GDM1 (cell line): ENCODE data around the gene USP17L13.
"Not testable (repeated sequence)": the region's sequence is repeated elsewhere in the genome, so short reads cannot be mapped to it uniquely, and the experiment has no call there.

Experiments used
- DNase-seq: peaks from one replicate; lab custom pipeline; 2025; lab: John Stamatoyannopoulos, UW

The USP17L13 gene

GRCh38 chr4:9224596-9224995 lies at the start of gene USP17L13:
TSS of gene USP17L13 (plus strand) at chr4:9224896. CDS start at chr4:9224896, 0 bp downstream.
- not testable (repeated sequence) for DNase-seq

GRCh38 chr4:9210357-9210756 lies 14.3 kb upstream of the USP17L13 start, which contains the start of gene USP17L10:
TSS of gene USP17L10 (plus strand) at chr4:9210657. CDS start at chr4:9210657, 0 bp downstream.
- DNase-seq: not testable (repeated sequence)

DNA sequence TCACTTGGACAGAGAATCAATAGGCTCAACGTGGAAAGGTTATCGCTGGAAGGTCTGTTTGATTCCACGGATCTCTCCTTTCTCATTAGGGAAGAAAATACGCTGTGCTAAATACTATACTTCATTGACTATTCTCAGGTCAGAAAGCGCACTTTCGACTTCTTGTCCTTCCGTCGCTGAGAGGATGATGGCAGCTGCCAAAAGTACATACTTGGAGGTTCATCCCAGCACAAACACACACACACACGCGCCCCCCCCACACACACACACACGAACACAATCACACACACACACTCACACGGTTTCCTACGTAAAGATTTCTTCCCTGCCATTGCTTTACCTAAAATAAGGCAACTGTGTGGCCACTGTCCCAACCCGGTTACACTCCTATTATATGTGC lies 10.0 kb upstream of the USP17L13 start:
- DNase-seq: not testable (repeated sequence)

GRCh38 chr4:9215105-9215504 lies 9.6 kb upstream of the USP17L13 start, which contains the start of gene USP17L11:
TSS of gene USP17L11 (plus strand) at chr4:9215405. CDS start at chr4:9215405, 0 bp downstream.
- not testable (repeated sequence) for DNase-seq

DNA sequence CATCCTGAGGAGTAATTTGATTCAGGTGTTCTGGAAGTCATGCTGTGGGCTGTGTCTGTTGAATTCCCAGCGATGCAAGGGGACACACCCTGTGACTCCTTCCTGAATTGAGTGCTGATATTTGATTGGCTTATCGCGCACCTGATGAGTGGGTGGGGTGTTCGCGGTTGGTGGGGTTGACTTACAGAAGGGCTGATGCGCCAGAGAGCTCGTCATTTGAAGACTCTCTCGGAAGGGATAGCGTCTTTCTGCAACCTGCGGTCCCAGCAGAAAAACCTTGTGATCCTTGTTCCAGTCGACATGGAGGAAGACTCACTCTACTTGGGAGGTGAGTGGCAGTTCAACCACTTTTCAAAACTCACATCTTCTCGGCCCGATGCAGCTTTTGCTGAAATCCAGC lies 4.8 kb upstream of the USP17L13 start, which contains the start of gene USP17L12:
TSS of gene USP17L12 (plus strand) at position 301 of the 400 bp plus-strand sequence. CDS start at position 301, 0 bp downstream.
- not testable (repeated sequence) for DNase-seq

- DNase-seq: not testable (repeated sequence)
These were observed 5.6 kb downstream of the USP17L13 start for GRCh38 chr4:9230249-9230648.

- not testable (repeated sequence) for DNase-seq
These were observed 9.4 kb downstream of the USP17L13 start, which contains the start of gene USP17L15 for GRCh38 chr4:9234085-9234484. TSS of gene USP17L15 (plus strand) at chr4:9234385. CDS start at chr4:9234385, 0 bp downstream.

DNA sequence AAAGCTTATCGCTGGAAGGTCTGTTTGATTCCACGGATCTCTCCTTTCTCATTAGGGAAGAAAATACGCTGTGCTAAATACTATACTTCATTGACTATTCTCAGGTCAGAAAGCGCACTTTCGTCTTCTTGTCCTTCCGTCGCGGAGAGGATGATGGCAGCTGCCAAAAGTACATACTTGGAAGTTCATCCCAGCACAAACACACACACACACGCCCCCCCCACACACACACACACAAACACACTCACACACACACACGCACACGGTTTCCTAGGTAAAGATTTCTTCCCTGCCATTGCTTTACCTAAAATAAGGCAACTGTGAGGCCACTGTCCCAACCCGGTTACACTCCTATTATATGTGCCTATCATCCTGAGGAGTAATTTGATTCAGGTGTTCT lies 13.8 kb downstream of the USP17L13 start:
- not testable (repeated sequence) for DNase-seq

- not testable (repeated sequence) for DNase-seq
These were observed 18.9 kb downstream of the USP17L13 start, which contains the start of gene USP17L17 for GRCh38 chr4:9243579-9243978. TSS of gene USP17L17 (plus strand) at chr4:9243879. CDS start at chr4:9243879, 0 bp downstream.

GRCh38 chr4:9247953-9248680 lies 23.4 kb downstream of the USP17L13 start, which contains the start of gene USP17L18:
TSS of gene USP17L18 (plus strand) at chr4:9248630. CDS start at chr4:9248630, 0 bp downstream.
- DNase-seq: not testable (repeated sequence)

DNA sequence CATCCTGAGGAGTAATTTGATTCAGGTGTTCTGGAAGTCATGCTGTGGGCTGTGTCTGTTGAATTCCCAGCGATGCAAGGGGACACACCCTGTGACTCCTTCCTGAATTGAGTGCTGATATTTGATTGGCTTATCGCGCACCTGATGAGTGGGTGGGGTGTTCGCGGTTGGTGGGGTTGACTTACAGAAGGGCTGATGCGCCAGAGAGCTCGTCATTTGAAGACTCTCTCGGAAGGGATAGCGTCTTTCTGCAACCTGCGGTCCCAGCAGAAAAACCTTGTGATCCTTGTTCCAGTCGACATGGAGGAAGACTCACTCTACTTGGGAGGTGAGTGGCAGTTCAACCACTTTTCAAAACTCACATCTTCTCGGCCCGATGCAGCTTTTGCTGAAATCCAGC lies 28.4 kb downstream of the USP17L13 start, which contains the start of gene USP17L19:
TSS of gene USP17L19 (plus strand) at position 301 of the 400 bp plus-strand sequence. CDS start at position 301, 0 bp downstream.
- not testable (repeated sequence) for DNase-seq

DNA sequence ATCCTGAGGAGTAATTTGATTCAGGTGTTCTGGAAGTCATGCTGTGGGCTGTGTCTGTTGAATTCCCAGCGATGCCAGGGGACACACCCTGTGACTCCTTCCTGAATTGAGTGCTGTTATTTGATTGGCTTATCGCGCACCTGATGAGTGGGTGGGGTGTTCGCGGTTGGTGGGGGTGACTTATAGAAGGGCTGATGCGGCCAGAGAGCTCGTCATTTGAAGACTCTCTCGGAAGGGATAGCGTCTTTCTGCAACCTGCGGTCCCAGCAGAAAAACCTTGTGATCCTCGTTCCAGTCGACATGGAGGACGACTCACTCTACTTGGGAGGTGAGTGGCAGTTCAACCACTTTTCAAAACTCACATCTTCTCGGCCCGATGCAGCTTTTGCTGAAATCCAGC lies 33.1 kb downstream of the USP17L13 start, which contains the start of gene USP17L20:
TSS of gene USP17L20 (plus strand) at position 301 of the 400 bp plus-strand sequence. CDS start at position 301, 0 bp downstream.
- DNase-seq: not testable (repeated sequence)

- DNase-seq: not testable (repeated sequence)
These were observed 37.9 kb downstream of the USP17L13 start, which contains the start of gene USP17L21 for GRCh38 chr4:9262572-9262971. TSS of gene USP17L21 (plus strand) at chr4:9262872. CDS start at chr4:9262872, 0 bp downstream.

GRCh38 chr4:9267319-9267718 lies 42.6 kb downstream of the USP17L13 start, which contains the start of gene USP17L22:
TSS of gene USP17L22 (plus strand) at chr4:9267619. CDS start at chr4:9267619, 0 bp downstream.
- not testable (repeated sequence) for DNase-seq

DNA sequence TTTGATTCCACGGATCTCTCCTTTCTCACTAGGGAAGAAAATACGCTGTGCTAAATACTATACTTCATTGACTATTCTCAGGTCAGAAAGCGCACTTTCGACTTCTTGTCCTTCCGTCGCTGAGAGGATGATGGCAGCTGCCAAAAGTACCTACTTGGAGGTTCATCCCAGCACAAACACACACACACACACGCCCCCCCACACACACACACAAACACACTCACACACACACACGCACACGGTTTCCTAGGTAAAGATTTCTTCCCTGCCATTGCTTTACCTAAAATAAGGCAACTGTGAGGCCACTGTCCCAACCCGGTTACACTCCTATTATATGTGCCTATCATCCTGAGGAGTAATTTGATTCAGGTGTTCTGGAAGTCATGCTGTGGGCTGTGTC lies 47.0 kb downstream of the USP17L13 start:
- not testable (repeated sequence) for DNase-seq
